Cardiac muscle cell (in vitro differentiated cells and primary cell): ENCODE data around the gene FA2H. TPM values are rescaled to one million over a fixed set of nuclear protein-coding genes. Genes with fewer than 3 reads are reported as not detected.
"Not testable (repeated sequence)": the region's sequence is repeated elsewhere in the genome, so short reads cannot be mapped to it uniquely, and the experiment has no call there.

Experiments
- DNase-seq, 2 donors: peaks; one replicate each; pipeline versions ENCODE4 v3.0.0 to v3.0.0-alpha.2; 2010 to 2017; ENCODE audit warnings: low read depth in 1 of 2, low spot score in 1 of 2
- H3K27ac ChIP-seq: fragments of 200-600 bp; sonication (generic); 2 replicates; pipeline ENCODE4 v1.5.1; 2016
- H3K27me3 ChIP-seq: fragments of 200-600 bp; sonication (generic); 2 replicates; pipeline ENCODE4 v1.6.0; 2016; ENCODE audit warnings: control low read depth
- H3K36me3 ChIP-seq: fragments of 200-600 bp; sonication (generic); 2 replicates; pipeline ENCODE4 v1.5.1; 2016; ENCODE audit warnings: control low read depth
- H3K4me1 ChIP-seq: fragments of 200-600 bp; sonication (generic); 2 replicates; pipeline ENCODE4 v1.8.1; 2017; ENCODE audit warnings: low read depth, mild to moderate bottlenecking, mixed run types
- H3K4me3 ChIP-seq: fragments of 200-600 bp; sonication (generic); 2 replicates; pipeline ENCODE4 v1.5.1; 2016; ENCODE audit warnings: mild to moderate bottlenecking
- H3K9me3 ChIP-seq: fragments of 200-600 bp; sonication (generic); 2 replicates; pipeline ENCODE4 v1.5.1; 2017; ENCODE audit warnings: low read depth, mild to moderate bottlenecking, control low read depth
- CTCF ChIP-seq: IDR thresholded peaks from 2 replicates; pipeline ENCODE4 v1.5.1; 2012; ENCODE audit warnings: low read depth, mild to moderate bottlenecking, low read length
- polyA plus RNA-seq: library from polyadenylated mRNA; unstranded; fragments of >200 nt; fragmentation: Nextera tagmentation; extraction: Ambion mirVana; gene quantifications from 2 replicates; pipeline ENCODE4 v1.2.1, GENCODE V29; 2016
- total RNA-seq: library from RNA; depleted of rRNA; stranded (reverse); fragments of >200 nt; gene quantifications from 2 replicates; pipeline ENCODE4 v1.2.3, GENCODE V29; 2016

FA2H gene
- total and polyA plus RNA-seq, 2 experiments from 2014 or later: 0.15 to 0.82 TPM

GRCh38 chr16:74769586-74770190 lies 4.9 kb downstream of the FA2H start:
- no peaks in the 10 kb centered on the region for H3K9me3 ChIP-seq
- H3K4me3 ChIP-seq: no peak overlapping the region
- TF ChIP-seq CTCF: no peak
- H3K4me1 ChIP-seq: peaks cover 5% of the 10 kb centered on the region
- H3K27me3 ChIP-seq: peaks cover 55% of the 10 kb centered on the region
- H3K27ac ChIP-seq: no peak overlapping the region
- H3K36me3 ChIP-seq: no peaks in the 10 kb centered on the region
- DNase-seq: no peak

- no peak for TF ChIP-seq CTCF
- Histone ChIP-seq H3K36me3 (no peaks in the 10 kb centered on the region), H3K4me3 (no peak overlapping the region), H3K4me1 (no peaks in the 10 kb centered on the region), H3K27me3 (peaks cover 43% of the 10 kb centered on the region), H3K9me3 (no peaks in the 10 kb centered on the region), H3K27ac (no peak overlapping the region)
- no peak for DNase-seq
Observed at GRCh38 chr16:74768239-74768638, 6.4 kb downstream of the FA2H start.

- Histone ChIP-seq H3K27me3 (peaks cover 38% of the 10 kb centered on the region), H3K4me3 (no peak overlapping the region), H3K27ac (no peak overlapping the region), H3K4me1 (no peaks in the 10 kb centered on the region), H3K9me3 (no peaks in the 10 kb centered on the region), H3K36me3 (no peaks in the 10 kb centered on the region)
- no peak for DNase-seq
- no peak for TF ChIP-seq CTCF
Observed at GRCh38 chr16:74767749-74768148, 6.9 kb downstream of the FA2H start.

- Histone ChIP-seq H3K27me3 (peaks cover 28% of the 10 kb centered on the region), H3K9me3 (no peaks in the 10 kb centered on the region), H3K27ac (no peak overlapping the region), H3K4me3 (no peak overlapping the region), H3K36me3 (no peaks in the 10 kb centered on the region), H3K4me1 (no peaks in the 10 kb centered on the region)
- no peak for TF ChIP-seq CTCF
- DNase-seq: no peak
Observed at GRCh38 chr16:74766729-74767128, 7.9 kb downstream of the FA2H start.

- not testable (repeated sequence) for DNase-seq, H3K27ac ChIP-seq, H3K36me3 ChIP-seq, H3K4me3 ChIP-seq, H3K4me1 ChIP-seq, H3K27me3 ChIP-seq, H3K9me3 ChIP-seq
Observed at GRCh38 chr16:74764184-74764583, 10.4 kb downstream of the FA2H start.

GRCh38 chr16:74761665-74762064 lies 13.0 kb downstream of the FA2H start:
- DNase-seq: no peak
- TF ChIP-seq CTCF: no peak

More at GRCh38 chr16:74761665-74762064, 13.0 kb downstream of the FA2H start:
- H3K4me1 ChIP-seq: no peaks in the 10 kb centered on the region
- no peak overlapping the region for H3K4me3 ChIP-seq
- H3K27me3 ChIP-seq: no peaks in the 10 kb centered on the region
- H3K36me3 ChIP-seq: no peaks in the 10 kb centered on the region
- no peak overlapping the region for H3K27ac ChIP-seq
- no peaks in the 10 kb centered on the region for H3K9me3 ChIP-seq
